ENCODE measurements around the gene LLCFC1.

Gene LLCFC1

DNA sequence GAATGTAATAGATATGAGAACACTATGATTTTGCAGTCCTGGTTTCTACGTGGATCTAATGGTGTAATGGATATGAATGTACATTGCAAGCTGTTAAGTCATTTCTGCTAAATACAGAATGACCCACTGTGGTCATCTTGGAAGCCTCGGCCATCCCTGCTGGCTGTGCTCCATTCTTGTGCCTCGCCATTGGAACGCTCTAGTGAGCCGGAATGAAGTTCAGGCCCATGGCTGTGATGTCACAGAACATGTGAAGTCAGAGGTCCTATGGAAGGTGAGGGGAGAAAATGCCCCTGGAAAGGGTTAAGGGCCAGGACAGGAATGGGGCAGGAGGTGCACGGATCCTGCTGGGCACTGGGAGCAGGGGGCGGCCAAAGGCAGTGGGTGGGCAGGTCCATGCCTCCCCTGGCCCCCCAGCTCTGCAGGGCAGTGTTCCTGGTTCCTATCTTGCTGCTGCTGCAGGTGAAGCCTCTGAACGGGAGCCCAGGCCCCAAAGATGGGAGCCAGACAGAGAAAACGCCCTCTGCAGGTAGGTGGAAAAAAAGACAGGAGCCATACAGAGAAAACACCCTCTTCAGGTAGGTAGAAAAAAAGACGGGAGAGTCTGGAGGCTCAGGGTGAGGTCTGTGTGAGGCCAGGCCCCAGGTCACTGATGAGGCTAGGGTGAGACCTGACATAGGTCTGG is at the start of gene LLCFC1:
Gene LLCFC1 (plus strand): TSS at position 259 of the 685 bp plus-strand sequence. CDS start 138 bp downstream, at position 397.
- no peak for DNase-seq

DNA sequence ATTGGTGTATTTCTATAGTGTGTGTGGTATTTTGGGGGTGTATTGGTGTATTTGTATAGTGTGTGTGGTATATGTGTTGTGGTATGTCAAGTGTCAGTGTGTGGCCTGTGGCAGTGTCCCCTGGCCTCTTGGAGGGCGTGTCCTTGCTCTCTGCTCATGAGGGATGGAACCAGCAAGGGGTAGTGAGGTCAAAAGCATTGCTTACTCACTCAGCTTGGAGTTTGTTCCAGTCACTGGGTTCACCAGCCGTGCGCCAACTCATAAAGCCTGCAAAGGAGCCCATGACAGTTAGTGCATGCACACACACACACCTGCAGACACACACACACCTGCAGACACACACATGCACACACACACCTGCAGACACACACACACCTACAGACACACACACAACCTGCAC is 49.5 kb upstream of the LLCFC1 start:
- DNase-seq: no peak

DNA sequence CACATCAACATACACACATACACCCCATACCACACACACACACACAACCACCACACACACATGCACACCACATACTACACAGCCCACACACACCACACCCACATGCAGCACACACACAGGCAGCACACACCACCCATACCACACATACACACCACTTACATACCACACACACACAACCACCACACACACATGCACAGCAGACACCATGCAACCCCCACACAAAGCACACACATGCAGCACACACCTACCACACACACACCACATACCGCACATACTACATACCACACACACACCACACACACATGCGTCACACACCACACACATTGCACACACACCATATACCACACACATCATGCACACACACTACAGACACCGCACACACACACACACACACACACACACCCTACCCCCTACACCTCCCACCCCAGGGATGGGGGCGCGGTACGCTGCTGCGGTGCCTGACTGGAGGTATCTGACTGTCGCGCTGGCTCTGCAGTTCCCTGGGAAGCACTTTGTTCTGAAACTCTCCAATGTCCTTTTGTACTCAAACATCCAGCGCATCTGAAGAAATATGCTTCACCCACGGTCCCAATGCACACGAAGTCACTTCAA is 48.3 kb upstream of the LLCFC1 start:
- DNase-seq: no peak

DNA sequence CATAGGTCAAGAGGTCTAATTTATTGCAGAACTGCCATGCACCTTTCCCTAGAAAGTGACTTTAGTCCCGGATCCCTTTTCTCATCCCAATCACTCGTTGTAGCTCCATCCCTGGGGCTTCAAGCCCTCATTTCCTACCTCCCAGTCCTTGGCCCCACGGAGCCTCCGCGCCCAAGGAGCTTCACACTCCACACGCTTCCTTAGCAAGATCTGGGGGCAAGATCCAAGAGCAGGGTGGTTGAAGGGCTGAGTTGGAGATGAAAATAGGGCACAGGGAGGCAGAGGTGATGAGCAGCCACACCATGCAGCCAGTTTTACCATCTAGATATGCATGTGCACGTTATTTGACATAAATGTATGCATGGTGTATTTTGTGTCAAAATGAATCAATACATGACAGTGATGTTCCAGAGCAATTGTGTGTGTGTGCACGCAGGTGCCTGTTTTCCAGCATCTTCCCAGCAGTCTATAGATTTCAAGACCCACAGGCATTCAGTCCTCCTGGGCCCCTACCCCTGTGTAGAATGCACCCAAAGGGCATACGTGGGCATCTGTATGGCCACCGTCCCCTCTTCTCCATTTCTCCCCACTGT is 47.7 kb upstream of the LLCFC1 start:
- no peak for DNase-seq

DNA sequence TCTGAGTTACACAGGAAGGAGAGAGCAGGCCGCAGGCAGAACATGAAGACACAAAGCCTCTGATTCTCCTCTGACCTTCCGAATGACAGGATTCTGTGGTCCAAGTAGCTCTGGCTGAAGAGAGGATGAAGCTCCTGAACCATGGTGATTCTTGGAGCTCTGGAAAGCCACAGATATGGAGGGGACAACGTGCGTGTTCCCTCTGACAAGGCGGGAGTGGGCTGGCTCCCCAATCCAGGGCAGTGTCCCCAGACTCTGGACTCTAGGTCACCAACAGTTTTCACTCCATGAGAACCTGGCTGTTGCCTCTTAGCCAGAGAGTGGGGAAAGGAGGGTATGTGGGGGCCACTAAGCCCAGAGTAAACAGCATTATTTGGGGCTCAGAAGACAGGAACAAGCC is 46.3 kb upstream of the LLCFC1 start:
- no peak for DNase-seq

DNA sequence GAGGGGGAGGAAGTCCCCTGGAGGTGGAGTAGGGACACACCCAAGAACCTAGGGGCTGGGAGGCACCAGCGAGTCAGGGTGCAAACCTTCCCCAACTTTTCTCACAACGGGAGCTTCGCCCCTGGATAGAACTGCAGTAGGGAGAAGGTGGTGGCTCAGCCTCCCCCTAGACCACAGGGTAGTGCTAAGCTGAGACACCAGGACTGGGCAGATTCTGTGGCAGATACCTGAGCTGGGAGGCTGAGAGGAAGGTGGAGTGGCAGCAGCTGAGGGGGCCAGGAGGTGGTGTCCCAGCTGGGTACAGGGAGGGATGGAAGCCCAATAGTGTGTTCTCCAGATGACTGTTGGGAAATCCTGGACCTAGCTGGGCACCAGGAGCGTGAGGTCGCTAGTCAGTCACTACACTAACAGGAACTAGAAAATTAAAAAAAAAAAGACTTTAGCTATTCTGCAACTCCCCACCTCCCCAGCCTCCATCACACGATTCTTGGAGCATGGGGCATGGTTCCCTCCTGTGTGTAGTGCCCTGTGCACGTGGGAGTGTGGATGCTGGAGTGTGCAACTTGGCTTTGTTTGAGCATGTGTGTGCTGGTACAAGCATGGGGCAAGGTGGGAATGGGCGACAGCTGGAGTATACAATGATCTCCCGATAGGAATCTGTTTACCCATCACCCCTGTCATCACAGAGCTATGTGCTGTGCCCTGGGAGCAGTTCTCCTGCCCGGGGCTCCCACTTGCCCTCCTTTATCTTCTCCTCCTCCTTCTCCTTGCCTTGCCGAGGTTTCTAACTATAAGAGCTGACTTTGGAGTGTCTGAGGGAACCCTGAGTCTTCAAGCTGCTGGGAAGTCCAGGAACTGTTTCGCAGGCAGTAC is 44.9 kb upstream of the LLCFC1 start:
- DNase-seq: no peak

DNA sequence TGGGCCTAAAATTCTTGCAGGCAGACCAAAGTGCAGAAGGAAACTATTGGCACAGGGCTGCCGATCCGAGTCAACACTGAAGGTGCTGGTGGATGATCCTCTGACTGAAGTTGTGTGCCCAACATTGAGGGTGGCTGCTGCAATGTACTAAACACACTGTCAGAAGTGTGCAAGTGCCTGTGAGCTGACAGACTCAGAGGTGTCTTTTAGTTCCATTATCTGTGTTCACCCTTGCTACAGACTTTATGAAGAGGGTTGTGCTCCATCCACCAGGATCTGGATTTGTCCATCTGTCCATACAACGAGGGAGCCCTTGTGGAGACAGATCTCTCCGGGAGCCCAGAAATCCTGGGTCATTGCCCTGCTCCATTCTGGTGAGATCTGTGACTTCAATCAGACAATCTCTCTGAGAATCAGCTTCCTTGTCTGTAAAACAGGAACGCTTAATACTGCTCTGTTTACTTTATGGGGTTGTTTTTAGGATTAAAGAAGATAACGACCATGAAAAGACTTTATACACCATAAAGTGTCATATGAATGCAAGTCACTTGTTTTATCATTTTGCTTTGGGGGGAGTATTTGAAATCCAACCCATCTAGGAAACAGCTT is 44.2 kb upstream of the LLCFC1 start:
- no peak for DNase-seq

DNA sequence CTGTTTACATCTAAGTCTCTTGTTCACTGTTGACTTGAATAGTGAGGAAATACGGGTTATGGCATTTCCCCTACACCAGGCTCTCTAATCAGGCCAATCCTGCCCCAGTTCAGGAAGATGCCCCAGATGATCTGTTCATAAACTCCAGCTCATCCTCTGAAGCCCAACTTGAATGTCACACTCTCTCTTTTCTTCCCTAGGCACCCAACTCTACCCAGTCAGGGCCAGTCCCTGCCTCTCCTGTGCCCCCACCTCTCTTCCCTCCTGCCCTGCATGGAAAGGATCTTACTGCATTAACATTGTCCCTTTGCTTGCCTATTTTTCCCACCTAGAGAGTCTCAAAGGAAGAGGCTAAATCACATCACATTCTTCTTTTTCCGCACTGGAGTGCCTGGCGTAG is 43.1 kb upstream of the LLCFC1 start:
- DNase-seq: no peak

DNA sequence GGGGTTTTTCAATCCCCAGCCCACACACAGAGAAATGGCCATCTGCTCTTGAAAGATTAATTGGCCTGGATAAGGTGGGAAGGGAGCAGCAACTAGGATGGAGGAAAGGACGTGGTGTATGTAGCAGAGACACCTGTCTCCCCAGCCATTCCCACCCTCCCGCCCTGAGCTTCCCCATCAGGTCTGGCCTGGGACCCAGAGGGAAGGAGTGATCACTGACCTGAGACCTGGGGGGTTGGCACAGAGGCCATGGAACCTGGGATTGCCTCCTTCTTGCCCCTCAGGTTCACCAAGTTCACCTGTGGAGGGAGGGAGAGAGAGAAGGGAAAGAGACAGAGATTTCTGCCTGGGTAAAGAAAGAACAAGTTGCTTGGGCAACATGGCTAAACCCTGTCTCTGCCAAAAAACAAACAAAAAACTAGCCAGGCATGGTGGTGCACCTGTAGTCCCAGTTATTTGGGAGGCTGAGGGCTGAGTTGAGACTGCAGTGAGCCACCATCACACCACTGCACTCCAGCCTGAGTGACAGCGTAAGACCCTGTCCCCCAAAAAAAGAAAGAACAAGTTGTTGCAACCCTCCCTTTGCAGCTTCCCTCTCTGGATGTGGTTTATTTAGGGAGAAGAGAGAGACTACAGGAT is 42.4 kb upstream of the LLCFC1 start:
- no peak for DNase-seq

DNA sequence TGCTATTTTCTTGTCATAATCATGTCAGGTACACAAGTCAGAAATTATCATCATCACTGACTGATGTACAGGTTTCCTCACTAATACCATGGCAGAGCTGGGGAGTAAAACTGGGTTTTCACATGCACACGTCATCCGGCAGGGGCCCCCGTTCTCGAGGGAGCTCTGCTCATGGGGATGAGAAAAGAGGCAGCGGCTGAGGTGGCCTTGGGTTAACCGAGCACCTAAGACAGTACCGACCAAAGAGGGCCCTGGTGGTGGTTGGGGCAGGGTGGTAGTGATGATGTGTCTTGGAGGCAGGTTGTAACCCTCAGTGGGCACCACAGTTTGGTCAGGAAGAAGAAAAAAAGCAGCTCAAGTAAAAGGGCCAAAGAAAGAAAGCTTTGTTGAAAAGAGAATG is 41.6 kb upstream of the LLCFC1 start:
- no peak for DNase-seq

DNA sequence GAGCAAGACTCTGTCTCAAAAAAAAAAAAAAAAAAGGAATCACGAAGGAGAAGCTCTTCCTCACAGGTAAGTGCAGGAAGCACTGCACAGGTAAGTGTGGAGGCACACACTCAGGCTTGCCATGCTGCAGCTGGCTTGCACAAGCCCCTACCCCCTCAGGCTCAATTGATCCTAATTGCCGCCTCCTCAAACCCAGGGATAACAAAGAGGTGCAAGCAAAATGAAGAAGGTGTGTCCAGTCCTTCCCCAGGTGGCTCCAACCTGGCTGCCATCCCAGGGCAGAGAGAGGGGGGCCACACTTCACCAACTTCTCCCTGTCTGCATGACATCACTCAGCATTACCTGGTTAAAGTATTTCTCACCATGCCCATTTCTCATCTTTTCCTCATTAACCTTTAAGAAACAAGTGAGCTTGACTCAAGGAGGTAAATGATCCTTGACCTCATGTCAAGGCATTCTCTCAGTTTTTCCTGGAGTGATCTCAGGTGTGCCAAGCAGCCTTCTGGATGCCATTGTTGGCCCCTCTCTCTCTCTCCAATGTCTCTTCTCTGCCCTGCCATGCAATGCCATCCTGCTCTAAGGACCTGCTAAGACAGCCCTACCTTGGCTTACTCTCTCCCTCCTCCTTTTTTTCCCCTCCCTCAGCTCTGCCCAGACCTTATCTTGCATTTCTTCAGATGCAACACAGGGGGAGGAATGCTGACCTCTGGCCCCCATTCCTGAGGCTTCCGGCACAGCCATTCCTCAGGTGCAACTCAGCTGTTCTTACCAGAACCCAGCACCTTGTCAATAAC is 40.7 kb upstream of the LLCFC1 start:
- no peak for DNase-seq

DNA sequence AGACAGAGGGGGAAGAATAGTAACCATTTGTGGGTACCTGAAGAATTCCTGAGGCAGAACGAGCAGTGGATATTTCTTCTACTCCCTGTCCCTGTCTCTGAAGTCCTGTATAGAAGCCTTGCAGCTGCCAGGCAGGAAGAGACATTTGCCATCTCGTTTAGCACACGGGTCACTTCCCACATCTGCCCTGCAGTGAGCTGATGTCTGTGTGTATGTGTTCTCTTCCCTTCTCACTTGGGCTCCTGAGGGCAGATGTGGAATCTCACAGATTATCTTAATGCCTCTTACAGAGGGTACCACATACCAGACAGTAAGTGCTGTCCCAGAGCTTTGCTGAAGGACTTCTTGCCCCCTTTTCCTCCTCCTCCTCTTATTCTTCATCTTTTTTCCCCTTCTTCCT is 39.6 kb upstream of the LLCFC1 start:
- no peak for DNase-seq

DNA sequence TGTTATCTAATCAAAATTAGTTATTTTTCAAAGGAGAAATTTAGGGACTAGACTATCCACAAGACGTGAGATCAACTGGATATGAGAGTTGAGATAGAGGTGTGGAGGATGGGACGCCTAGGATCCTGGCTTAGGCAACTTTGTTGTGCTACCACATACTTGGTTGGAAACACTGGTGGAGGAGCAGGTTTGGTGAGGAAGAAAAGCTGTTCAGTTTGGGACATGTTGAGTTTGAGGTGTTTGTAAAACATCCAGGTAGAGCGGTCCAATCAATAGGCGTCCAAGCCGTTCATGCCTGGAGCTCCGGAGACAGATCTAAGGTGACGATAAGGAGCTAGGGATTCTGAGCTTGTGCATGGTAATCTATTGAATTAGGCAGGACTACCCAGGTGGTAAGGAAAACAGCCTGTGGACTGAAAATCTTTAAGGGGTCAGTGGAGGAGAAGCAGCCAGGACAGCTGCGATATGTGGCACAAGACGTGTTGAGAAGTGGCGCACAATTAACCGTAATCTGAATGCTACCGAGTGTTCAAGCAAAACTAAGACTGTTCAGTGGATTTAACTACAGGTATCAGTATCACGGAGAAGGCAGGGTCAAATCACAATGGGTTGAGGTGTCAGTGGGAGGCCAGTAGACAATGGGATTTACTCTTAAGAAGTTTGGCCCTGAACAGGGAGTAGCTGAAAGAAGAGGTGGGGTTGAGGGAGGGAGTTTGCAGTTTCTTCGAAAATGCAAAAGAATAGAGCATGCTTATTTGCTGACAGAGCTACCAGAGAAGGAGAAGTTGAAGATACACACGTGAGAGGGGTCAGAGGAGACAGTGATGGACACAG is 37.6 kb upstream of the LLCFC1 start:
- DNase-seq: no peak

DNA sequence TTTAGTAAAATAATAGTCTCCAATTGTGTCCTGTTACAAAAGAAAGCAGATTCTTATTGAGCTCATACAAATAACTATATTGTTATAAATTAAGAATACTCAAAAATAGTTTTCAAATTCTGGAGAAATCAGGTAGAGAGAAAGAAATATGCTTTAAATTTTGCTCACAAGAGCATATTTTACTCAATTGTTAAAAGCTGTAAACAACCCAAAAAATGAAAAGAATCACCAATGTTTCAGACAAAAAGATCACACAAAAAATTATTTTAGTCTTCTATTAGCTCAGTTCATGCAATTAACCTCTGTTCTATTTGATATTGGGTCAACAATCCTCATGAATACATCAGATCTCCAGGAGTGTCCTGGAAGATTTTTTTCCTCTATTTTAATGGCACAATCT is 35.2 kb upstream of the LLCFC1 start:
- no peak for DNase-seq

DNA sequence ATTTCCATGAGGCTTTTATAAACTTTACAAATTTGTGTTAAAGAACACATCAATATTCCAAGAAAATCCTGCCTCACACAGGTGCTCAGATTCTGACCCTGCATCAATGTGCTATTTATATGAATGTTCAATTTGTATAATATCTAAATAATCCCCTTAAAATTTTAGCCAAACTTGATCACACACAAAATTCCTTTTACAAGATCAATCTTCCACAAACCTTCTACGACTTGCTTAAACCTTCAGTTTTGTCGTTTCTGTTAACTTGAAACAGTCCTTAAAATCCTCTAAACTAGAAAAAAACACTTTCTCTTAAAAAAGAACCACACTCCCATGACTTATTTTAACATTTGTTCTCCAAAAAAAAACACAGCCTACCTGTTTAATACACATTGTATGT is 33.5 kb upstream of the LLCFC1 start:
- DNase-seq: no peak

DNA sequence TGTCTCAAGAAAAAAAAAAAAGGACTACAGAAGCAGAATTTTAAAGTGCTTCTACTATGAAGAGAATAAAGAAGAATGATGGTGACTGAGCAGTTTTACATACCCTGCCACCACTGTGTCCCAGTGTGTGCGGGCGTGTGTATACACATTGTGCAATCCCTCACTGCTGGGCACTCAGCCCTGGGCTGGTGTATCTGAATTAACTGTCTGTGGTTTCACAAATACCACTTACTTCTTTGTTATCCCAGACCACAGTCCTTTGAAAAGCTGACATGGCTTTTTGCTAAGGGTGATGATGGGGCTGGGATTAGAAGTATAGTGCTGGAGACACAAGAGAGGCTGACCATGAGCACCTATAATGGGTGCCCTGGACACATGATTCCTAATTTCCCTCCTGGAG is 32.6 kb upstream of the LLCFC1 start:
- DNase-seq: no peak

DNA sequence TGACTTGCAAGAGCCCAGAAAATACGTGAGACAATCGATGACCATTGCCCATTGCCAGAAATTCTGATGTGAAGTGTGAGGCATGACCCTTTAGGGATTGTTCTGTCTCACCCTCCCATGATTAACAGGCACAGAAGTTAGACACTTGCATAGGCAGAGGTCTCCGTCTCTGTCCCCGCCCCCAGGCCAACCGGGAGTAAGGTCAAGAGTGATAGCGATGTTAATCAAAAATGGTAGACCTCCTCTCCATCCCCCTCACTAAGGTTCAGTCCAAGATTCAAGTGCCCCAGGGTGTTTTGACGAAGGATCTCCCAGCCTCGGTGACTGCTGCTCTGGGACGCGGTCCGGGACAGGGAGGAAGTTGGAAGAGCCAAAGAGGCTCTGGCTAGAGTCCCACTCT is 31.0 kb upstream of the LLCFC1 start:
- DNase-seq: no peak

DNA sequence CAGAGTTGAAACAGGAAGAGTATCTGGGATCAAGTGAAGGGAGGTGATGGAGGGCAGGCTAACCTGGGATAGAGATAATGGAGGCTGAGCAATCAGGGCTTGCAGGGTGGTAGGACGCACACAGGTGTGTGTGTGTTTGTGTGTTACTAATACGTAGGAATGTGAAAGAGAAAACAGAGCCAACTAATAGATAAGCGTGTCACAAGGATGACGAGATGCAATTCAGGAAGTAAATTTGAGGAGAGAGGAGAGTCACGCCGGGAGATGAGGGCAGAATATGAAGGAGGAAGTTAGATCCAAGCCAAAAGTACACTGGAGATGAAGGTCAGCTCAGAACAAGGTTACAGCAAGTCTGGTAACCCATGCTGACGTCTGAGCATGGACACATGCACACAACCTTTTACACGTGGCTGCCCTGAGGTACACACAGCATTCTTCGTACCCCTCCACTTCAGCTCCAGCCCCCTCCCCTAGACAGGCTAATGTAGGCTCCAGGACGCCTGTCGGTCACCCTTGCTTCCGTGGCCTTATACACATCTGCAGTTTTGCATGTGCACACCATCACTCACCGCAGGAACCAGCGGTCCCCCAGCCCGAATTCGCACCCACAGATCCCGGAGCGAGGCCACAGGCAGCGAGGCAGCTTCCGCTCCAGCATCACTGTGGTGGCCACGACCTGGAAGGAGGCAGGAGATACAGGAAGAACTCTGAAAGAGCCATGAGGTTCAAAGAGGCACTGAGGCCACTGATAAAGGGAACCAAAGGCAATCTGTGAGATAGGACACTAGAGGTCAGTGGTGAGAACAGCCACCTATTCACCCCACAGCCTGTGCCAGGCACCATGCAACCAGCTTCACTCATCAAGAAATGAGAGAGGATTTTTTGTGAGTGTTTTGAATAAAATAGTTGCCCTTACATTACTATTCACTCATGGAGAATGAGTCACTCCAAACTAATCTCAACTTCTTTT is 30.1 kb upstream of the LLCFC1 start:
- DNase-seq: no peak

DNA sequence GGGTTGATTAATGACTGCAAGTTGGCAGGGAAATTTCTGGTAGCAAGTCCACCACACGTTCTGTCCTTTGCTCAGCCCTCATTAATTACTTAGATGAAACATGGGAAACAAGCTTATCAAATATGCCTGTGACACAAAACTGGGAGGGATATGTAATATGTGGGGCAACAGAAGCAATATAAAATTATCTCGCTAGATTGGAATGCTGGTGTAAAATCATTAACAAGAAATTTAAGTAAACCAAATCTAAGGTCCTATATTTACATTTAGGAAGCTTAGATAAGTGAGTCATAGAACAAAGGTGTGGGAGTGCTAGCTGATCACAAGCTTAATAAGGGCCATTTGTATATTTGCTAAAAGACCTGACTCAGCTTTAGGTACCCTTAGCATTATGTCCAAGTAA is 29.3 kb upstream of the LLCFC1 start:
- DNase-seq: no peak

DNA sequence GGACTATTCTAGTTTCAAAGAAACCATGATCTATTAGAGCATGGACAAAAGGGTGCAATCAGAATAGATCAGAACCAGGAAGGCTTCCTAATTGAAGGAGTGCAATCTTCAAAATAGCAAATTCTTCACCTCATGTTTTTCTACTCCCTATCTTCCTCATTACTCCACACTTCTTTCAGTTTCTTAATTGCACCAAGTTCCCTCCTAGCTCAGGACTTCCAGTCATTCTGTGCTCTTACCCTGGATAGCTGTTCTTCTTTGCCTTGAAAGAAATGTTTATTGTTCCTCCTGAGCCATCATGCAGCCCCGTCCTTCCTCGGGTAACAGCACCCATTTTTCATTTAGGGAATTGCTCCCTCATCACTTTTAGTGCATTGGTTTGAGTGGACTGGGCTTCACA is 28.8 kb upstream of the LLCFC1 start:
- no peak for DNase-seq
